ENCODE data around the gene PANK4. TPM values are rescaled to one million over a fixed set of nuclear protein-coding genes. Genes with fewer than 3 reads are reported as not detected.
A peak's percentile ranks its signal among the peaks of the same experiment; 100 is the strongest.
"Not testable (repeated sequence)": the region's sequence is repeated elsewhere in the genome, so short reads cannot be mapped to it uniquely, and the experiment has no call there.

PANK4 gene
- total RNA-seq, 1 experiment from 2014 or later = 27.0 TPM

DNA sequence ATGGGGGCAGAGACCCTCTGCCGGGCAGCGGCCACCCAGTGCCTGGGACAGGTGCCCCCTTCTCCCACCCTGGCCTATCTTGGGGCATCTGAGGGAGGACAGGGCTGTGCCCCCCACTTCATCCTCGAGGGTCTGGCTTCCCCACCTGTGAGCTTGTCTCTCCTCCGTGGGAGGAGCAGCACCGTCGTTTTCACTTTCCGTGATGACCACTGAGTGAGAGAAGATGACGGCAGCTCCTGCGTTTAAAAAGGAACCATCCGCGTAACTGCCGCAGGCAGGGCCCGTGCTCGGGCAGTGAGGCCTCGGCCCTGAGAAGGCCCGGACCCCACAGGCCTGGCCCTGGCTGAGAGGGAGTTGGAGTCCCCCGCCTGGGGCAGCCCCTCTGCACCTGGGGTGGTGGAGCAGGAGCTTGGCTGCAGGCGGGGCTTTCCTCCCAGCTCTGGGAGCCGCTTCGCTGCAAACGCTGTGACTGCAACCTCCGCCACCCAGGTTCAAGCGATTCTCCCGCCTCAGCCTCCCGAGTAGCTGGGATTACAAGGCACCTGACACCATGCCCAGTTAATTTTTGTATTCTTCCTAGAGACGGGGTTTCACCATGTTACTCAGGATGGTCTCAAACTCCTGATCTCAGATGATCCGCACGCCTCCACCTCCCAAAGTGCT, 23.1 kb upstream of the PANK4 start:
- H3K27me3 Mint-ChIP-seq (ENCODE audit: insufficient read depth, unreplicated experiment); H3K4me3 ChIP-seq (ENCODE audit: low read depth, low read length); H3K4me1 ChIP-seq; H3K4me3 Mint-ChIP-seq (ENCODE audit: unreplicated experiment); H3K4me1 Mint-ChIP-seq (ENCODE audit: low read depth, unreplicated experiment); H3K27ac Mint-ChIP-seq (ENCODE audit: unreplicated experiment); H3K27me3 ChIP-seq (replicated peaks; ENCODE audit: control insufficient read depth, insufficient read depth, low read length); DNase-seq; BruUV-seq (replicated peaks); CTCF ChIA-PET; H3K9me3 ChIP-seq; H3K36me3 Mint-ChIP-seq (ENCODE audit: insufficient read depth, unreplicated experiment); intact Hi-C loops (cut with micrococcal nuclease; ENCODE audit: unreplicated experiment); H3K9me3 Mint-ChIP-seq (ENCODE audit: unreplicated experiment); H3K36me3 ChIP-seq (ENCODE audit: control insufficient read depth, insufficient read depth, low read length); POLR2A ChIA-PET: not testable (repeated sequence)

- Histone ChIP-seq H3K4me1 (peaks cover 8% of the 10 kb centered on the region), H3K4me3 (ENCODE audit: low read depth, low read length) (no peak overlapping the region; the same call in 1 of the 2 replicates), H3K36me3 (ENCODE audit: control insufficient read depth, insufficient read depth, low read length) (no peaks in the 10 kb centered on the region), H3K9me3 (no peaks in the 10 kb centered on the region), H3K27me3 (replicated peaks; ENCODE audit: control insufficient read depth, insufficient read depth, low read length) (no peaks in the 10 kb centered on the region)
- intact Hi-C loops (cut with micrococcal nuclease; ENCODE audit: unreplicated experiment) = loop anchor here (1.0 kb wide), 1 partner anchor 134 kb away; no protein-coding TSS in a partner anchor
- BruUV-seq (replicated peaks) = no TSS peak
- H3K9me3 Mint-ChIP-seq (ENCODE audit: unreplicated experiment) = no peaks in the 10 kb centered on the region
- peak; percentile 77 to 88 for TF ChIP-seq CTCF (IDR thresholded peaks at IDR 0.05; ENCODE audit: insufficient read depth in 1 of 2, low read depth in 1 of 2, low read length in 1 of 2, severe bottlenecking in 1 of 2, unreplicated experiment in 1 of 2)
- no peaks in the 10 kb centered on the region for H3K27me3 Mint-ChIP-seq (ENCODE audit: insufficient read depth, unreplicated experiment)
- POLR2A ChIA-PET = no interaction called here
- CTCF ChIA-PET = interaction anchor here (1.4 kb wide), 1 partner anchor 13 kb away, joined by 3 read pairs; no protein-coding TSS in a partner anchor
- no peak overlapping the region for H3K4me3 Mint-ChIP-seq (ENCODE audit: unreplicated experiment)
- no peak overlapping the region for H3K27ac Mint-ChIP-seq (ENCODE audit: unreplicated experiment)
- peak; percentile 70 to 82 for DNase-seq
- H3K4me1 Mint-ChIP-seq (ENCODE audit: low read depth, unreplicated experiment) = no peaks in the 10 kb centered on the region
- peaks cover 6% of the 10 kb centered on the region for H3K36me3 Mint-ChIP-seq (ENCODE audit: insufficient read depth, unreplicated experiment)
Observed at GRCh38 chr1:2548068-2548589, 21.7 kb upstream of the PANK4 start.

GRCh38 chr1:2547210-2548067, 21.0 kb upstream of the PANK4 start:
- no TSS peak for BruUV-seq (replicated peaks)
- H3K9me3 ChIP-seq = no peaks in the 10 kb centered on the region
- H3K36me3 Mint-ChIP-seq (ENCODE audit: insufficient read depth, unreplicated experiment) = peaks cover 6% of the 10 kb centered on the region
- intact Hi-C loops (cut with micrococcal nuclease; ENCODE audit: unreplicated experiment) = loop anchor here (1.0 kb wide), 1 partner anchor 133 kb away; no protein-coding TSS in a partner anchor
- H3K4me3 Mint-ChIP-seq (ENCODE audit: unreplicated experiment) = peak overlapping the region; percentile 85
- no peaks in the 10 kb centered on the region for H3K9me3 Mint-ChIP-seq (ENCODE audit: unreplicated experiment)
- H3K4me3 ChIP-seq (ENCODE audit: low read depth, low read length) = peak overlapping the region; percentile 65
- TF ChIP-seq CTCF (IDR thresholded peaks at IDR 0.05; ENCODE audit: insufficient read depth in 1 of 2, low read depth in 1 of 2, low read length in 1 of 2, severe bottlenecking in 1 of 2, unreplicated experiment in 1 of 2) = no peak
- no peak for DNase-seq
- no peak overlapping the region for H3K27ac Mint-ChIP-seq (ENCODE audit: unreplicated experiment)
- no peaks in the 10 kb centered on the region for H3K27me3 Mint-ChIP-seq (ENCODE audit: insufficient read depth, unreplicated experiment)
- no peaks in the 10 kb centered on the region for H3K4me1 Mint-ChIP-seq (ENCODE audit: low read depth, unreplicated experiment)
- ChIA-PET POLR2A (interaction anchor here (0.6 kb wide), 1 partner anchor 21 kb away, joined by 8 read pairs; the partner anchor contains the start of gene PANK4), CTCF (interaction anchor here (0.6 to 1.4 kb wide), 4 partner anchors 13 to 133 kb away, joined by 3 to 6 read pairs (median 4); partner anchors contain the start of gene PANK4)
- H3K4me1 ChIP-seq = peaks cover 8% of the 10 kb centered on the region
- H3K36me3 ChIP-seq (ENCODE audit: control insufficient read depth, insufficient read depth, low read length) = no peaks in the 10 kb centered on the region
- H3K27me3 ChIP-seq (replicated peaks; ENCODE audit: control insufficient read depth, insufficient read depth, low read length) = no peaks in the 10 kb centered on the region
